Urinary bladder (tissue), 4 donors: Measurements from ENCODE around the gene UBE2G1. TPM values are rescaled to one million over a fixed set of nuclear protein-coding genes. Genes with fewer than 3 reads are reported as not detected.
"Not testable (repeated sequence)": the region's sequence is repeated elsewhere in the genome, so short reads cannot be mapped to it uniquely, and the experiment has no call there.

ENCODE experiments used
- DNase-seq: peaks from one replicate; pipeline ENCODE4 v3.0.0-alpha.2; 2015; ENCODE audit errors: extremely low spot score
- H3K27ac ChIP-seq: one replicate; pipeline ENCODE4 v1.5.1; 2013; ENCODE audit warnings: low read depth, mild to moderate bottlenecking, moderate library complexity
- H3K36me3 ChIP-seq: one replicate; pipeline ENCODE4 v1.6.1; 2013; ENCODE audit warnings: mild to moderate bottlenecking, moderate library complexity; ENCODE audit not compliant: insufficient read depth
- H3K4me1 ChIP-seq: one replicate; pipeline ENCODE4 v1.6.1; 2013; ENCODE audit warnings: mild to moderate bottlenecking, moderate library complexity; ENCODE audit not compliant: insufficient read depth
- H3K4me3 ChIP-seq: one replicate; pipeline ENCODE4 v1.5.1; 2013; ENCODE audit warnings: low read depth, low read length
- WGBS: extraction: QIAGEN DNeasy Blood & Tissue Kit; methylation state at CpG from one replicate; pipeline ENCODE4 v1.1.7; 2013; 5-methylcytosine and 5-hydroxymethylcytosine counted together
- polyA plus RNA-seq: library from polyadenylated mRNA; stranded (reverse); fragments of 200-250 nt; gene quantifications from one replicate; pipeline ENCODE4 v1.2.3, GENCODE V29; 2013
- total RNA-seq: library from RNA; depleted of rRNA; stranded (reverse); fragments of >200 nt; gene quantifications from one replicate; pipeline ENCODE4 v1.2.3, GENCODE V29; 2014
- donor health status: healthy with polysubstance abuse.
- donor health status: healthy.

UBE2G1 gene
- total and polyA plus RNA-seq, 2 donors: 39.5 to 56.8 TPM

DNA sequence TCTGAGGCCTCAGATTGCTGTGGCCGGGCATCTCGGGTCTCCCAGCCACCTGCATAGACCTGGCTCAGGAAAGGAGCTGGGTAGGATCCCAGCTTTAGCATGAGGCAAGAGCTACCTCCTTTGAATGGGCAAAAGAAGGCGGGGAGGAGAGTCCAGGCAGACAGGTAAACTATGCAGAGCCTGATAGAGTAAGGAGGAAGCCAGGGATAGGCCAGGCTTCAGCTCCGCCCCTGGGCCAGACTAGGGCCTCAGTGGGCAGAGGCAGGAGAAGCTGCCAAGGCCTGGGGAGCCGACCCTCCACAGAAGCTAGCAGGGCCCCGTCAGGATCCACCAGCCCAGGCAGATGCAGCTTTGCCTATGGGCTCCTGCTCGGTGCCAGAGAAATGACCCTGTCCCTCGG lies 22.6 kb upstream of the UBE2G1 start:
- 79% methylated on average over 8 of the region's 8 CpGs for WGBS
- no peak overlapping the region for H3K27ac ChIP-seq
- no peak for DNase-seq
- no peaks in the 10 kb centered on the region for H3K4me1 ChIP-seq
- no peaks in the 10 kb centered on the region for H3K36me3 ChIP-seq
- no peak overlapping the region for H3K4me3 ChIP-seq

GRCh38 chr17:4387137-4387536 lies 20.7 kb upstream of the UBE2G1 start:
- Histone ChIP-seq H3K36me3 (no peaks in the 10 kb centered on the region), H3K4me1 (no peaks in the 10 kb centered on the region), H3K4me3 (no peak overlapping the region), H3K27ac (no peak overlapping the region)
- DNase-seq: no peak
- 87% methylated on average over 5 of the region's 5 CpGs for WGBS

DNA sequence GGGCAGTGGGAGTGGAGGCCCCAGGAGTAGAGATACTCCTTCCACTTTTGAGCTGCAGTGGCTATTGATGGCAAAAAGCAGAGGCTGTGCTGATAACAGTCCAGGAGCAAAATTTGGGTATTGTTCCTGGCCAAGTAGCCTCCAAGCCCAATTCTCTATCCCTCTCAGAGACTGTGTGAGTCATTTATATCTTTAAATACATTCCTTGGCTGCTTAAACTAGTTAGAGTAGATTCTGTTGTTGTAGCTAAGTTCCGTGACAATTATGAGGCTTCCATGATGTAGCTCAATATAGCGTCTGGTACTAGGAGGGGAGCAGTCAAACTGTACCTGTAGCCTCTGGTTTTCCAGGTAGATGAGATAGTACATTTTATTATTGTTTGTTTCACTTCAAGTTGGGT lies 19.9 kb upstream of the UBE2G1 start:
- Histone ChIP-seq H3K36me3 (no peaks in the 10 kb centered on the region), H3K4me3 (no peak overlapping the region), H3K4me1 (no peaks in the 10 kb centered on the region), H3K27ac (no peak overlapping the region)
- WGBS: 27% methylated on average over 2 of the region's 2 CpGs
- no peak for DNase-seq

DNA sequence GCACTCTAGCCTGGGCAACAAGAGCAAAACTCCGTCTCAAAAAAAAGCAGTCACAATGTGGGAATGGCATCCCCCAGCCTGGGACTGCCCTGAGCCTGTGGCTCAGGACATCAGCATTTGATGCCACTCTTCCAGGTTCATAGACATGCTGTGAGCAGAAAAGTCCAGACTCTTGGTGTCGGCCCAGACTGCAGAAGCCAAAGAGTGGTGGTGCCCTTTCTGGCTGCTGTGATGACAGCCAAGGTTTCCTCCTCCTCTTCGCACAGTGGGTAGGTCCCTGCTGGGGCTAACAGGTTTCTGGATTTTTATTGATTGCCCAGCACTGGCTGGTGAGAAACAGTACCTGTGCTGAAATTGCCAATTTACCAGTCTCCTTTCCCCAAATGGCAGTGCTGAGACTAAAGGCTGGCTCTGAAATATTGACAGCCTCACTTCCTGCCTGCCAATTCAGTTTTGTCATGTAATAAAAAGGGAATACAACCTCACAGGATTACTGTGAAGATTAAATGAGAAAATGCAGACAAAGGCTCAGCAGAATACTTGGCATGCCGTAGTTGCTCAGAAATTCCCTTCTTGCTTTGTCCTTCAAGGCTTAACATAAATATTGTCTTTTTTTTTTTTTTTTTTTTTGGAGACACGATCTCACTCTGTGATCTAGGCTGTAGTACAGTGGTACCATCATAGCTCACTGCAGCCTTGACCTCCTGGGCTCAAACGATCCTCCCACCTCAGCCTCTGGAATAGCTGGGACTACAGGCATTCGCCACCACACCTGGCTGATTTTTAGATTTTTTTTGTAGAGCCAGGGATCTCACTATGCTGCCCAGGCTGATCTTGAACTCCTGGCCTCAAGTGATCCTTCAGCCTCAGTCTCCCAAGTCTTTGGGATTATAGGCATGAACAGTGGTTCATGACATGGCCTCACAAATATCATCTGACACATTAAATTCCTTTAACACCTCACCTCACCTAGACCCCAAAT lies 15.5 kb upstream of the UBE2G1 start:
- no peak for DNase-seq
- WGBS: 64% methylated on average over 7 of the region's 7 CpGs
- no peak overlapping the region for H3K27ac ChIP-seq

DNA sequence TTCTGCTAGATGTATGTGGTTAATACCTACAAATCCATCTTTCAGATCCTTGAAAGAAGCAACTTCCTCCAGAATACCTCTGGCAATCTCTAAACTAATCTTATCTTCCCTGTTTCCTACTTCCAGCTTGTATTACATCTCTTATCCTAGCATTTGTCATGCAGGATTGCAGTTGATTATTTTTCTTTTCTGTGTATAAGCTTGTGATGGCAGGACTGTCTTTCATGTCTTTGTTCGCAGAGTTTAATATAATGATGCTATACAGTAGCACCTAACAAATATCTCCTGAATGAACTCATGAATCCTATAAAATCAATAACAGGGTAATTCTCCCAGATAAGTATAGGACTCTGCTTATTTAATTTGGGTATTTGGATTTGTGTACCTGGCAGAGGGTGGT lies 12.2 kb upstream of the UBE2G1 start:
- no peak overlapping the region for H3K4me3 ChIP-seq
- no peaks in the 10 kb centered on the region for H3K36me3 ChIP-seq
- WGBS: 72% methylated on average over 1 of the region's 1 CpG
- DNase-seq: no peak
- H3K27ac ChIP-seq: no peak overlapping the region
- H3K4me1 ChIP-seq: peaks cover 1% of the 10 kb centered on the region

More for the DNA sequence above, 15.5 kb upstream of the UBE2G1 start:
- Histone ChIP-seq H3K4me3 (no peak overlapping the region), H3K4me1 (no peaks in the 10 kb centered on the region), H3K36me3 (no peaks in the 10 kb centered on the region)

- DNase-seq, H3K4me3 ChIP-seq, H3K36me3 ChIP-seq, H3K4me1 ChIP-seq, H3K27ac ChIP-seq: not testable (repeated sequence)
- WGBS: 83% methylated on average over 7 of the region's 7 CpGs
Measured at GRCh38 chr17:4377247-4377646, 10.8 kb upstream of the UBE2G1 start.

GRCh38 chr17:4375796-4376440 lies 9.4 kb upstream of the UBE2G1 start:
- DNase-seq, H3K27ac ChIP-seq: not testable (repeated sequence)
- WGBS: 85% methylated on average over 13 of the region's 14 CpGs

GRCh38 chr17:4375039-4375748 lies 8.7 kb upstream of the UBE2G1 start:
- Histone ChIP-seq H3K4me3 (no peak overlapping the region), H3K4me1 (peaks cover 1% of the 10 kb centered on the region), H3K36me3 (no peaks in the 10 kb centered on the region), H3K27ac (no peak overlapping the region)
- no peak for DNase-seq
- 68% methylated on average over 7 of the region's 7 CpGs for WGBS

More at GRCh38 chr17:4375796-4376440, 9.4 kb upstream of the UBE2G1 start:
- H3K36me3 ChIP-seq, H3K4me3 ChIP-seq, H3K4me1 ChIP-seq: not testable (repeated sequence)

- 93% methylated on average over 16 of the region's 16 CpGs for WGBS
- Histone ChIP-seq H3K4me1 (no peaks in the 10 kb centered on the region), H3K4me3 (no peak overlapping the region), H3K27ac (no peak overlapping the region), H3K36me3 (no peaks in the 10 kb centered on the region)
- no peak for DNase-seq
Measured at GRCh38 chr17:4369557-4370230, 3.2 kb upstream of the UBE2G1 start.

DNA sequence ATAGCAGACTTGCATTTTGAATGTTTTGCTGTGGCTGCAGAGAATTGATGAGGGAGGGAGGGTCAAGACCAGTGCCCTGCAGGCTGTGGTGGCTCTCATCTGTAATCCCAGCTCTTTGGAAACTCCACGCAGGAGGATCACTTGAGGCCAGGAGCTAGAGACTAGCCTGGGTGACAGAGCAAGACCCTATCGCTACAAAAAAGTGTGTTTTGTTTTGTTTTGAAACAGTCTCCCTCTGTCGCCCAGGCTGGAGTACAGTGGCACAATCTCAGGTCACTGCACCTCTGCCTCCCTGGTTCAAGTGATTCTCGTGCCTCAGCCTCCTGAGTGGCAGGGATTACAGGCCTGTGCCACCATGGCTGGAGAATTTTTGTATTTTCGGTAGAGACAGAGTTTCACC lies 1.9 kb upstream of the UBE2G1 start:
- Histone ChIP-seq H3K36me3 (no peaks in the 10 kb centered on the region), H3K4me3 (no peak overlapping the region), H3K4me1 (no peaks in the 10 kb centered on the region), H3K27ac (no peak overlapping the region)
- 88% methylated on average over 5 of the region's 5 CpGs for WGBS
- DNase-seq: no peak

- H3K36me3 ChIP-seq, DNase-seq, H3K27ac ChIP-seq, H3K4me1 ChIP-seq, H3K4me3 ChIP-seq: not testable (repeated sequence)
- WGBS: 97% methylated on average over 10 of the region's 10 CpGs
Measured at GRCh38 chr17:4367177-4367576, 702 bp upstream of the UBE2G1 start.

DNA sequence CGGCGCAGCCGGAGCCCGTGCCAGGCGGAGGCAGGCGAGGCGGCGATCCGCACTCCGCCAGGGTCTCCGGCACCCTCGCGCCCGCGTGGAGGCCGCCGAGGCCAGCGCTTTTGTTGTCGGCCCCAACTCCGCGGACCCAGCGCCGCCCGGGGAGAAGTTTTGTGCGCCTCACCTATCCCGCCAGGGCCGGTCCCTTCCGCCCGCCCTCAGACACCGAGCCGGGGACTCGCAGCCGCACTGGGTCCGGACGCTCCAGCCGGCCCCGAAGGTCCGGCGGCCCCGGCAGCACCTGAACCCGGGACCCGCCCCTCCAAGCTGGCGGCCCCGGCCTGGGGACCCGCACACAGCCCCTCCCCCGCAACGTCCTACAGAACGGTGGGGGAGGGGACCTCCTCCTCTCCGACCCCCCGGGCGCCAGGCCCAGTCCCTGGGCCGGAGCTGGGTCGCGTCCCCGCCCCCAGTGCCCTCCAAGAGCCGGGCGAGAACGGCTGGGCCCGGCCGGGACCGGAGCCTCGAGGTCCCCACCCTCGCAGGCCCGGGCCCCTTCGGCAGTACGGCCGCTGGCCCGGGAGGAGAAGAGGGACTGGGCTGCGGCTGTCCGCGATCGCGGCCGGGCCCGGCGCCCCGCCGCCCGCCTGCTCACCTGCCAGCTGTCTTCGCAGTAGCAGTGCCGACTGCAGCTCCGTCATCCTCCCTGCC lies 698 bp downstream of the UBE2G1 start:
- Histone ChIP-seq H3K4me3 (peak overlapping the region; percentile 99), H3K4me1 (no peaks in the 10 kb centered on the region), H3K36me3 (no peaks in the 10 kb centered on the region), H3K27ac (peak overlapping the region; percentile 96)
- DNase-seq: no peak
- WGBS: under 1% methylated on average over 82 of the region's 82 CpGs
